Tibial nerve (tissue), 4 donors: ENCODE measurements around the gene DCPS.

ENCODE experiments used
- CTCF ChIP-seq, 5 experiments: fragments of 200-600 bp in 3 of 5; fragments of 450-650 bp in 2 of 5; sonication (generic) in 3 of 5; IDR thresholded peaks; one replicate each; pipeline ENCODE4 v1.5.1; 2016 to 2019; ENCODE audit warnings: antibody characterized with exemption in 5 of 5, mild to moderate bottlenecking in 3 of 5, moderate library complexity in 2 of 5
- EP300 ChIP-seq, 2 donors: sonication (generic); formaldehyde crosslinking; IDR thresholded peaks; one replicate each; pipeline ENCODE4 v1.6.1; 2017; ENCODE audit warnings: antibody characterized with exemption in 2 of 2, mild to moderate bottlenecking in 1 of 2

DNA sequence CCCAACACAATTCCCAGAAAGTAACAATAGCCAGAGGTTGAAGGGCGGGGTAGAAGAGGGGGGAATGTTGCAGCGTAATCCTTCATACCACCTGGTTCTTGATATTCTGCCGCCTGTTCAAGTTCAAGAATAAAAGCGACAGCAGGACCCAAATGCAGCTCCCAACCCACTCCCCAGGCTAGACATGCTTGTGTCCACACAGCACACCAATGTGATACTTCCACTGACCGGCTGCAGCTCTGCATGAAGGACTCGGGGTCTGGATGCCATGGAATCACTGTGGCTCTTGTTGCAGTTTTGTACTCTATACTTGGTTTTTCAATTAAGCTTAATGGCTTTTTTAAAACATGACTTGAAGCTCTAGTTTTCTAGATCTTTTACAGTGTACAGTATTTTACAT is 41.6 kb upstream of the DCPS start:
- TF ChIP-seq EP300 (IDR thresholded peaks at IDR 0.05) (no peak), CTCF (IDR thresholded peaks at IDR 0.05) (no peak)
